Activated CD8-positive, alpha-beta memory T cell treated with anti-CD3 and anti-CD28 coated beads, Interleukin-2, amount 50 U/mL, for 1 hour (primary cell): ENCODE data around the gene PRRX2.

Source experiments
- DNase-seq: peaks from one replicate; pipeline ENCODE4 v3.0.0-alpha.2; 2020; ENCODE audit errors: extremely low read depth

PRRX2 gene

GRCh38 chr9:129637102-129637501, 28.3 kb upstream of the PRRX2 start:
- DNase-seq: no peak

DNA sequence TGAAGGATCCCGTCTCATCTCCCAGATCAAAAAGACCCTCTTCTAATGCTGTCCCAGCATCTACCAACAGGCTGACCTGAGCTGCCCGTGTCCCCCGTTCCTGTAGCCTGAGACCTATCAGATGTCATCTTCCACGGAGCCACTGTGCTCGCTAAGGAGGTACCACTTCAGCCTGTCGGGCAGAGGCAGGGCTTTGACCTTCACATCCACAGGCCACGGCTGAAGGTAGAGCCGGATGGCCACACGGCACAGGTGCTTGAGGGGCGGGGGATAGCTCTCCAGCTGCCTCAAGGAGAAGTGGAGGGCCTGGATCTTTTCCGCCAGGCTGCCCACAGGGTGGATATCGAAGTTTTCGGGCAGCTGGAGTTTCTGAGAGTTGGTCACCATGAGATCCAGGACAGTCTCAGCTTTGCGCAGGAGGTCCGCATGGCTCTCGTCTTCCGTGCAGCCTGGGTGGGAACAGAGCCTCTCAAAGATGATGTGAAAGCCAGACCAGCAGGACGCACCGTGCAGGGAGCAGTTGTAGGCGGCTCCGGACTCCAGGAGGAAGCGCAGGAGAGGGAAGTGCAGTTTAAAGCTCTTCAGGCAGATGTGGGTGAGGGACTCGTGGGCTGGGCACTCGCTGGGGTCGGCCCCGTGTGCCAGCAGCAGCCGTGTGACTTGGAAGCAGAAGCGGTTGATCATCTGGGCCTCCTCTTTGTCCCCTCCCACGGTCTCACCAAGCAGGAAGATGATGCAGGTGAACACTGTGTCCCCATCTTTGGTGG, 27.6 kb upstream of the PRRX2 start:
- no peak for DNase-seq

- DNase-seq: no peak
Measured at GRCh38 chr9:129639034-129639630, 26.3 kb upstream of the PRRX2 start.

DNA sequence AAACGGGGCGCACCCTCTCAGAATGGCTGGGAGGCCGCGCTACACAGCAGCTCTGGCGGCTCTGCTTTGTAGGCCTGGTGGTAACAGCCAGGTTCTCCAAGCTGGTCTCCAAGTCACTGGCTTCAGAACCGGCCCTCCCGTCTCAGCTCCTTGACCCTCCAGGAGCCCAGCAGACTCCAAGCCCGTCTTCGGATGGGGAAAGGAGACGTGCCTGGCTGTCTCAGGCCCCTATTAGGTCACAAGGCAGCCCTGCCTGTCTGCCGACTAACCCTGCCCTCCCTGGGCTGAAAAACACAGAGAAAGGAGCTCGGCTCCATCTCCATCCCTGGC, 25.7 kb upstream of the PRRX2 start:
- DNase-seq: no peak

GRCh38 chr9:129640086-129640870, 25.2 kb upstream of the PRRX2 start:
- no peak for DNase-seq

GRCh38 chr9:129640871-129641749, 24.3 kb upstream of the PRRX2 start:
- no peak for DNase-seq

GRCh38 chr9:129641750-129642585, 23.5 kb upstream of the PRRX2 start, which contains the start of gene ASB6:
Gene ASB6, minus strand, starts transcription at chr9:129642151. Its CDS starts 152 bp downstream, at chr9:129641999.
- peak; percentile 69 for DNase-seq

DNA sequence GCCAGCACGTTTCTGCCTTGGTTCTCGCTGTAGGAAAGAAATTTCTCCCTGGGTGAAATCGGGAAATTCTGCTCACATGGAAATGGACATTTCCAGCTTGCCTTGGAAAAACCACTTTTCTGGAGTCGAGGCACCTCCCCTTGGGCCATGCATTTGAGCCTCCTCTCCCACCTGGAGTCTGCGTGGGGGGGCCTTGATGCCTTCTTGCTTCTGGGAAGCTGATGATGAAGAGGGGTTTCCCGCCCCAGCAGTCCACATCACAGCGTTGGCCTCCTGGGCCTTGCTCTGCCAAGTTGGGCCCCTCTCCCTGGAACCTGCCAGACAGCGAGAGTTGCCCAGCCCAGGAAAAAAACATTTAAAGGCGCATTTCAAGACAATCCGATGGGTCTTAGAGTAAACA, 21.7 kb upstream of the PRRX2 start:
- no peak for DNase-seq

GRCh38 chr9:129644365-129644764, 21.1 kb upstream of the PRRX2 start:
- DNase-seq: no peak

GRCh38 chr9:129644902-129645301, 20.5 kb upstream of the PRRX2 start:
- DNase-seq: no peak

GRCh38 chr9:129646252-129646651, 19.2 kb upstream of the PRRX2 start:
- DNase-seq: no peak

- DNase-seq: no peak
Measured at GRCh38 chr9:129646654-129647053, 18.8 kb upstream of the PRRX2 start.

DNA sequence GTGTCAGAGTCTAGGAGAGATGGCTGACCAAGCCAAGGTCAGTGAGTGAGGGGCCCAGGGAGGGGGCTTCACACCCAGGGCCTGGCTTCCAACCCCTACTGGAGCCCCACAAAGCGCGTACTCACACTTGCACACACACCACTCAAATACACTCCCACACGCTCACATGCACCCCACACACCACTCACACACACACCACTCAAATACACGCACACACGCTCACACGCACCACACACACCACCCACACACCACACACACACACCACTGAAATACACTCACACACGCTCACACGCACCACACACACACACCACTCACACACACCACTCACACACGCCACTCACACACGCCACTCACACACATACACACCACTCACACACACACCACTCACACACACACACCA, 17.8 kb upstream of the PRRX2 start:
- DNase-seq: no peak

- DNase-seq: no peak
Measured at GRCh38 chr9:129648092-129648763, 17.2 kb upstream of the PRRX2 start.

GRCh38 chr9:129648764-129649115, 16.7 kb upstream of the PRRX2 start:
- no peak for DNase-seq

- DNase-seq: no peak
Measured at GRCh38 chr9:129649726-129650679, 15.4 kb upstream of the PRRX2 start.

- DNase-seq: no peak
Measured at GRCh38 chr9:129650680-129651235, 14.7 kb upstream of the PRRX2 start.

- DNase-seq: no peak
Measured at GRCh38 chr9:129653823-129654553, 11.5 kb upstream of the PRRX2 start.
